Mesothelial cell of epicardium (in vitro differentiated cells): Measurements from ENCODE around the gene CEACAM16. TPM values are rescaled to one million over a fixed set of nuclear protein-coding genes. Genes with fewer than 3 reads are reported as not detected.

Source experiments
- DNase-seq, 2 experiments: peaks; one replicate each; pipeline ENCODE4 v3.0.0; 2021; ENCODE audit warnings: low spot score in 2 of 2; ENCODE audit not compliant: unreplicated experiment in 2 of 2
- H3K27ac Mint-ChIP-seq: 2 replicates; pipeline ENCODE4 v1.8.0; 2021; ENCODE audit warnings: mixed read lengths
- H3K27me3 Mint-ChIP-seq: 2 replicates; pipeline ENCODE4 v1.8.0; 2021; ENCODE audit warnings: low read depth, mixed read lengths
- H3K36me3 Mint-ChIP-seq: 2 replicates; pipeline ENCODE4 v1.8.0; 2021; ENCODE audit warnings: mixed read lengths
- H3K4me1 Mint-ChIP-seq: 2 replicates; pipeline ENCODE4 v1.8.0; 2021; ENCODE audit warnings: mixed read lengths
- H3K4me3 Mint-ChIP-seq: 2 replicates; pipeline ENCODE4 v1.8.0; 2021; ENCODE audit warnings: mild to moderate bottlenecking, moderate library complexity, mixed read lengths
- H3K9me3 Mint-ChIP-seq: 2 replicates; pipeline ENCODE4 v1.8.0; 2021; ENCODE audit warnings: mixed read lengths
- CTCF ChIP-seq: fragments of 200-600 bp; sonication (generic); IDR thresholded peaks from one replicate; pipeline ENCODE4 v1.5.0; 2021; ENCODE audit warnings: antibody characterized with exemption; ENCODE audit not compliant: unreplicated experiment
- total RNA-seq: library from RNA; stranded (reverse); gene quantifications from 3 replicates; pipeline ENCODE4 v1.2.1, GENCODE V29; 2021

The CEACAM16 gene
- total RNA-seq, 1 donor from 2014 or later: not detected

DNA sequence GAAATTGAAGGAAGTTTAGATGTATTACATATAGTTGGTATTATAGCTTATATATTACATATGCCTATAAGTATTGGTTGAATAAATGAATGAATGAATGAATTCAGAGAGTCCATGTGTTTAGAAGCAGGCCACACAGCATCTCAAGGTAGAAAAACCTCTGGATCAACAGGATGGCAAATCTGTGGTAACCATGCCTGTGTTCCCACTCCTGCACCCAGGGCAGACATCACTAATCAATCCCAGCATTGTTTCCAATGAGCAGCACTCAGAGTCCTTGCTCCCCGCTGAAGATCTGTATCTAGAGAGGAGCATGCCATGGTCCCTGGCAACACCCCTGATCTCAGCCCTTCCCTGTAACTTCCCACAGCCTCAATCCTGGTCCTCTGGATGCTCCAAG, 26.7 kb upstream of the CEACAM16 start:
- no peak overlapping the region for H3K4me3 Mint-ChIP-seq
- DNase-seq: no peak
- H3K36me3 Mint-ChIP-seq: no peaks in the 10 kb centered on the region
- no peaks in the 10 kb centered on the region for H3K27me3 Mint-ChIP-seq
- TF ChIP-seq CTCF: no peak
- H3K9me3 Mint-ChIP-seq: peaks cover 4% of the 10 kb centered on the region
- H3K27ac Mint-ChIP-seq: no peak overlapping the region
- peaks cover 3% of the 10 kb centered on the region for H3K4me1 Mint-ChIP-seq

- H3K9me3 Mint-ChIP-seq: peaks cover 4% of the 10 kb centered on the region
- H3K27ac Mint-ChIP-seq: no peak overlapping the region
- TF ChIP-seq CTCF: no peak
- no peak overlapping the region for H3K4me3 Mint-ChIP-seq
- DNase-seq: no peak
- H3K4me1 Mint-ChIP-seq: peaks cover 3% of the 10 kb centered on the region
- no peaks in the 10 kb centered on the region for H3K36me3 Mint-ChIP-seq
- H3K27me3 Mint-ChIP-seq: no peaks in the 10 kb centered on the region
Measured at GRCh38 chr19:44673510-44673909, 25.4 kb upstream of the CEACAM16 start.

DNA sequence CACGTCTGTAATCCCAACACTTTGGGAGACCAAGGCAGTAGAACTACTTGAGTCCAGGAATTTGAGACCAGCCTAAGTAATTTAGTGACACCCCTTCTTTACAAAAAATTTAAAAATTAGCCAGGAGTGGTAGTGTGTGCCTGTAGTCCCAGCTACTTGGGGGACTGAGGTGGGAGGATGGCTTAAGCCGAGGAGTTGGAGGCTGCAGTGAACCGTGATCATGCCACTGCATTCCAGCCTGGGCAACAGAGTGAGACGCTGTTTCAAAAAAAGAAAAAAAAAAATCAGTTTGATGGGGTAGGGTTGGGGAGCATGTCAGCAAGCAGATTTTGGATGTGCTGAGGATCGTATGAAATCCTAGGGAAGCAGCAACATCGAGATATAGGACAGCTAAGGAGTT, 23.4 kb upstream of the CEACAM16 start:
- no peak for DNase-seq
- Mint-ChIP-seq H3K4me3 (no peak overlapping the region), H3K27ac (no peak overlapping the region), H3K36me3 (no peaks in the 10 kb centered on the region), H3K9me3 (peaks cover 4% of the 10 kb centered on the region), H3K27me3 (no peaks in the 10 kb centered on the region), H3K4me1 (peaks cover 3% of the 10 kb centered on the region)
- no peak for TF ChIP-seq CTCF

GRCh38 chr19:44677019-44677811, 21.7 kb upstream of the CEACAM16 start:
- TF ChIP-seq CTCF: no peak
- H3K27ac Mint-ChIP-seq: peak overlapping the region; percentile 86
- H3K9me3 Mint-ChIP-seq: peaks cover 2% of the 10 kb centered on the region
- H3K4me3 Mint-ChIP-seq: no peak overlapping the region
- no peak for DNase-seq
- H3K36me3 Mint-ChIP-seq: no peaks in the 10 kb centered on the region
- peaks cover 3% of the 10 kb centered on the region for H3K4me1 Mint-ChIP-seq
- H3K27me3 Mint-ChIP-seq: no peaks in the 10 kb centered on the region

- Mint-ChIP-seq H3K9me3 (no peaks in the 10 kb centered on the region), H3K36me3 (no peaks in the 10 kb centered on the region), H3K27ac (no peak overlapping the region), H3K4me3 (no peak overlapping the region), H3K4me1 (peaks cover 8% of the 10 kb centered on the region), H3K27me3 (no peaks in the 10 kb centered on the region)
- no peak for DNase-seq
- no peak for TF ChIP-seq CTCF
Measured at GRCh38 chr19:44680536-44680935, 18.4 kb upstream of the CEACAM16 start.
